ENCODE data around the gene KIT. TPM values are rescaled to one million over a fixed set of nuclear protein-coding genes. Genes with fewer than 3 reads are reported as not detected.

The KIT gene
- total RNA-seq, 1 donor from 2014 or later: 19.5 TPM

DNA sequence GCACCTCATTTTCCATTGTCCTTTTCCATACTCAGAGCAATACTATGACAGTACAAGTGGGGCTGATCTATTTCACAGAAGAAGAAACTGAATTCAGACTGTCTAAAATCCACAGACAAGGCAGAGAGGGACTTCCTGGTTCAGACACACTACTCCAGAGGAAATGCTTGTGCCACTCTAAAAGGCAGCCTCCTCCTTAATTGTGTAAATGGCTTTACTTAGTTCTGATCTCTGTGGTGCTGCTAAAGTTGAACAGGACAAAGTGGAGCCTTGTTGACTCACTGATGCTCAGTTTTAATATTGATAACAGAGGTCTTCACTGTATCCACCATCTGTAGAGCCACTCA lies 122.4 kb downstream of the KIT start:
- Mint-ChIP-seq H3K9me3 (no peaks in the 10 kb centered on the region), H3K4me1 (ENCODE audit: unreplicated experiment) (no peaks in the 10 kb centered on the region), H3K27me3 (peaks cover 3% of the 10 kb centered on the region), H3K36me3 (no peaks in the 10 kb centered on the region), H3K4me3 (no peak overlapping the region), H3K27ac (no peak overlapping the region)
- TF ChIP-seq, protein P1, sequence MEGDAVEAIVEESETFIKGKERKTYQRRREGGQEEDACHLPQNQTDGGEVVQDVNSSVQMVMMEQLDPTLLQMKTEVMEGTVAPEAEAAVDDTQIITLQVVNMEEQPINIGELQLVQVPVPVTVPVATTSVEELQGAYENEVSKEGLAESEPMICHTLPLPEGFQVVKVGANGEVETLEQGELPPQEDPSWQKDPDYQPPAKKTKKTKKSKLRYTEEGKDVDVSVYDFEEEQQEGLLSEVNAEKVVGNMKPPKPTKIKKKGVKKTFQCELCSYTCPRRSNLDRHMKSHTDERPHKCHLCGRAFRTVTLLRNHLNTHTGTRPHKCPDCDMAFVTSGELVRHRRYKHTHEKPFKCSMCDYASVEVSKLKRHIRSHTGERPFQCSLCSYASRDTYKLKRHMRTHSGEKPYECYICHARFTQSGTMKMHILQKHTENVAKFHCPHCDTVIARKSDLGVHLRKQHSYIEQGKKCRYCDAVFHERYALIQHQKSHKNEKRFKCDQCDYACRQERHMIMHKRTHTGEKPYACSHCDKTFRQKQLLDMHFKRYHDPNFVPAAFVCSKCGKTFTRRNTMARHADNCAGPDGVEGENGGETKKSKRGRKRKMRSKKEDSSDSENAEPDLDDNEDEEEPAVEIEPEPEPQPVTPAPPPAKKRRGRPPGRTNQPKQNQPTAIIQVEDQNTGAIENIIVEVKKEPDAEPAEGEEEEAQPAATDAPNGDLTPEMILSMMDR (conservative IDR thresholded peaks at IDR 0.05): no peak
- DNase-seq (ENCODE audit: extremely low spot score, unreplicated experiment): no peak

- Mint-ChIP-seq H3K27me3 (no peaks in the 10 kb centered on the region), H3K9me3 (no peaks in the 10 kb centered on the region), H3K4me1 (ENCODE audit: unreplicated experiment) (no peaks in the 10 kb centered on the region), H3K4me3 (no peak overlapping the region), H3K36me3 (no peaks in the 10 kb centered on the region), H3K27ac (no peak overlapping the region)
- no peak for DNase-seq (ENCODE audit: extremely low spot score, unreplicated experiment)
- TF ChIP-seq, protein P1 (conservative IDR thresholded peaks at IDR 0.05): no peak
Measured at GRCh38 chr4:54781756-54782155, 124.0 kb downstream of the KIT start.

GRCh38 chr4:54783402-54784110 lies 125.8 kb downstream of the KIT start:
- Mint-ChIP-seq H3K27ac (no peak overlapping the region), H3K4me3 (no peak overlapping the region)

GRCh38 chr4:54784161-54784671 lies 126.5 kb downstream of the KIT start:
- no peak for DNase-seq (ENCODE audit: extremely low spot score, unreplicated experiment)
- TF ChIP-seq, protein P1 (conservative IDR thresholded peaks at IDR 0.05): no peak
- Mint-ChIP-seq H3K4me1 (ENCODE audit: unreplicated experiment) (no peaks in the 10 kb centered on the region), H3K27me3 (no peaks in the 10 kb centered on the region), H3K27ac (no peak overlapping the region), H3K36me3 (no peaks in the 10 kb centered on the region), H3K9me3 (no peaks in the 10 kb centered on the region), H3K4me3 (no peak overlapping the region)

More at GRCh38 chr4:54783402-54784110, 125.8 kb downstream of the KIT start:
- H3K36me3 Mint-ChIP-seq: no peaks in the 10 kb centered on the region
- DNase-seq (ENCODE audit: extremely low spot score, unreplicated experiment): no peak
- H3K9me3 Mint-ChIP-seq: no peaks in the 10 kb centered on the region
- H3K27me3 Mint-ChIP-seq: no peaks in the 10 kb centered on the region
- no peaks in the 10 kb centered on the region for H3K4me1 Mint-ChIP-seq (ENCODE audit: unreplicated experiment)
- TF ChIP-seq, protein P1 (conservative IDR thresholded peaks at IDR 0.05): no peak

Measured in type B pancreatic cell (in vitro differentiated cells).